Right lobe of liver (tissue), 4 donors: ENCODE data around the gene IQCH.

Experiments used
- CTCF ChIP-seq, 4 donors: fragments of 200-600 bp in 3 of 4; fragments of 450-650 bp in 1 of 4; IDR thresholded peaks; one replicate each; pipeline versions ENCODE4 v1.5.1 to v1.8.0; 2016 to 2022; ENCODE audit warnings: antibody characterized with exemption in 4 of 4, mild to moderate bottlenecking in 2 of 4
- POLR2A ChIP-seq: fragments of 450-650 bp; IDR thresholded peaks from one replicate; pipeline ENCODE4 v1.6.1; 2017; ENCODE audit warnings: antibody characterized with exemption, mild to moderate bottlenecking
- donor health status: DM: no; HTN: no; CAD: no.
- donor health status: DM: no; HTN: no; CAD: no.
- donor health status: DM: no; HTN: yes; CAD: no.

GRCh38 chr15:67512140-67512539 lies 257.6 kb downstream of the IQCH start:
- TF ChIP-seq CTCF (IDR thresholded peaks at IDR 0.05) (no peak), POLR2A (no peak)
